GM21447 (cell line): Measurements from ENCODE around the gene UBR2.
"Not testable (repeated sequence)": the region's sequence is repeated elsewhere in the genome, so short reads cannot be mapped to it uniquely, and the experiment has no call there.

Experiments
- ATAC-seq: cut with Tn5 transposase; IDR thresholded peaks from one replicate; pipeline ENCODE4 v1.9.1; 2021; ENCODE audit not compliant: unreplicated experiment

The UBR2 gene

DNA sequence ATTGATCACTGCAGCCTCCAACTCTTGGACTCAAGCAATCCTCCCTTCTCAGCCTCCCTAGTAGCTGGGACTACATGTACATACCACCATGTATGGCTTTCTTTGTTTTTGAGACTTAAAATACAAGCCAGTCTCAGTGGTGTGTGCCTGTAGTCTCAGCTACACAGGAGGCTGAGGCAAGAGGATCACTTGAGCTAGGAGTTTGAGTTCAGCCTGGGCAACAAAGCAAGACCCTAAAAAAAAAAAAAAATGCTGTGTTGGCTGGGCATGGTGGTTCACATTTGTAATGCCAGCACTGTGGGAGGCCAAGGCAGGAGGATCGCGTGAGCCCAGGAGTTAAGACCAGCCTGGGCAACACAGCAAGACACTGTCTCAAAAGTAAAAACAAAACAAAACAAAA, 51.7 kb downstream of the UBR2 start:
- no peak for ATAC-seq

DNA sequence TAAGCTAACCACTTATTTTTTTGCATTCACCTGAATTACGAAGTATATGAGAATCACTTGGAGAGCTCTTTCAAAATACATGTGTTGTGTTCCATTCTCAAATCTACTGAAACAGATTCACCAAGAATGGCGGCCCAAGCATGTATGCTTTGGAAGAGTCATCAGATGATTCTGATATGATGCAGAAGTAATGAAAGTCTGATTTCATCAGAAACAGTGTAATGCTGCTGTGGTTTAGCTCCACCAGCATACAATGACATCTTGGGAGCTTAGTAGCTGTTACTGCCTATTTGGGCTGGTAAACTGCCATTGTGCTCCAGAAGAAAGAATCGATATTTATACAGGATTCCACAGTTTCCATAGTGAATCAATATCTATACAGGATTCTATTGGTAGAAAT, 52.9 kb downstream of the UBR2 start:
- ATAC-seq: no peak

DNA sequence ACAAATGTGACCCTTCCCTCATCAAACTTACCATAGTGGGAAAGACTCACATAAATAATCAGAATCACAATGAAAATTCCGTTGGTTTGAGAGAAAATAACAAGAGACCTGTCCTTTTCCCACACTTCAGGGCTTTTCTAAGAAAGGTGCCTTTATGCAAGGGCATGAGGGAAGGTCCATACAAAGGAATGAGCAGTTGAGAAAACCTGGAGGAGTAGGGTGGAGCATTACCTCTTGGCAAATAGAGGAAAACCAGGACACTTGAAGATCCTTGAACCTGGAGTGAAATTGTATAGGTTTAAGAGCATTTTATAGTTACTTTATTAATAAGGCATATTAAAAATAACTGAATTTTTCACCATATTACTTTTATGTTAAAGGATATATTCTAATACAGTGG, 54.3 kb downstream of the UBR2 start:
- ATAC-seq: no peak

DNA sequence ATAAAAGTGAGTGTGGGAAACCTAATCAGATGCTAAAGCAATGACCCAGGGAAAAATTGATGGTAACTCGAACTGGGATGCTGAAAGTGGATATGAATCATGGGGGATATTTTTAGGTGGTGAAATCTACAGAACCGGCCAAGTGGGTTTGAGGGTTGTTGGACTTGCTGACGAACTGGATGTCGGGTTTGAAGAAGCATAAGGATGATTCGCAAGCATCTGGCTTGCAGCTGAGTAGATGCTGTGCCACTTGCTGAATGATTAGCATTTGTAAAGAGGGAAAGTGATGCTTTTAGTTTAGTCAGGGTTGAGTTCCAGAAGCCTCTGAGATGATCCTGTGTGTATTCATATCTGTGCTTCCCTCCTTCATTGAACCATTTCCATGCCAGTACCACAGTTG, 54.9 kb downstream of the UBR2 start:
- no peak for ATAC-seq

DNA sequence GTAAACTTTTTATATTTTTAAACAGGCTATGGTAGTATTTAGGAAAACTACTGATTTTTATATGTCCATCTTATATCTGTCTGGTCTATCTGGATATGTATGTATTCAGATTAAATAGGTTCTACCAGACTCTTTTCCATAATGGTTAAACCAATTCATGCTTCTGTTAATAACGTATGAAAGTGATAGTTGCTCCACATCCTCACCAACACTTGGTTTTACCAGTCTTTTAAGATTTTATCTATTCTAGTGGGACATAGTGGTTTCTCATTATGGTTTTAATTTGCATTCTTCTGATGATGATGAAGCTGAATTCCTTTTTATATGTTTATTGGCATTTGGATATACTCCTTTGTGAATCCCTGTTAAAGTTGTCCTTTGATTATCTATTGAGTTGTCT, 56.1 kb downstream of the UBR2 start:
- ATAC-seq: no peak

DNA sequence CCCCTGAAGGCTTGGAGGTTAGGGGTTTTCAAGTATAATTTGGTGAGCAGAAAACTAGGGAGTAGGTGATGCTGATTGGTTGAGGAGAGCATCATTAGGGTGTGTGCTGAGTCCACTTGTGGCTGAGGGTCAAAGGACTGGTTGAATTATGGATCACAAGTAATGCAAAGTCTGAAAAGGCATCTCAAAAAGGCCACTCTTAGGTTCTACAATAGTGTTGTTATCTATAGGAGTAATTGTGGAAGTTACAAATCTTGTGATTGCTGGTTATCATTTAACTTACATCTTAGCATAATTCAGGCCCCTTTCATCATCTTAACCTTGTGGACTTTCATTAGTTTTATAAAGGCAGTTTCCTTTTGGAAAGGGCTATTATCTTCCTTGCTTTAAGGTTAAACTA, 60.8 kb downstream of the UBR2 start:
- ATAC-seq: no peak

DNA sequence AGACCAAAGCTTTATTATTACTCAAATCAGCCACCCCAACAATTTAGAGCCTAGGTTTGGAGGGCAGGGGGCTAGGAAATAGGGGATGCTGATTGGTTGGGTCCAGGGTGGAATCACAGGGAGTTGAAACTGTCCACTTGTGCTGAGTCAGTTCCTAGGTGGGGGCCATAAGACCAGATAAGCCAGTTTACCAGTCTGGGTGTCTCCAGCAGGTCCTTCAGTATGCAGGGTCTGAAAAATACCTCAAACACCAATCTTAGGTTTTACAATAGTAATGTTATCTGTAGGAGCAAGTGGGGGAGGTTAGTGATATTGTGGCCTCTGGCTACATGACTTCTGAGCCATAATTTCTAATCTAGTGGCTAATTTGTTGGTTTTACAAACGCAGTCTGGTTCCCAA, 63.2 kb downstream of the UBR2 start:
- no peak for ATAC-seq

DNA sequence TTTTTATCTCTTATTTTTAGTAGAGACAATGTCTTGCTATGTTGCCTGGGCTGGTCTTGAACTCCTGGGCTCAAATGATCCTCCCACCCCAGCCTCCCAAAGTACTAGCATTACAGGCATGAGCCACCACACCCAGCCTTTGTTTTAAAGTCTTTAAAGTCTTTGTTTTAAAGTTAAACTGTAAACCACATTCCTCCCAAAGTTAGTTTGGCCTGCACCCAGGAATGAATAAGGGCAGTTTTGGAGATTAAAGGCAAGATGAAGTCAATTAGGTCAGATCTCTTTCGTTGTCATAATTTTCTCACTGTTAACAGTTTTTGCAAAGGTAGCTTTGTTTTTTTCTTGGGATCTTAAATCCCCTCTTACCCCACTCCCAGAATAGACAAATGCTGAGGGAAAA, 63.8 kb downstream of the UBR2 start:
- no peak for ATAC-seq

DNA sequence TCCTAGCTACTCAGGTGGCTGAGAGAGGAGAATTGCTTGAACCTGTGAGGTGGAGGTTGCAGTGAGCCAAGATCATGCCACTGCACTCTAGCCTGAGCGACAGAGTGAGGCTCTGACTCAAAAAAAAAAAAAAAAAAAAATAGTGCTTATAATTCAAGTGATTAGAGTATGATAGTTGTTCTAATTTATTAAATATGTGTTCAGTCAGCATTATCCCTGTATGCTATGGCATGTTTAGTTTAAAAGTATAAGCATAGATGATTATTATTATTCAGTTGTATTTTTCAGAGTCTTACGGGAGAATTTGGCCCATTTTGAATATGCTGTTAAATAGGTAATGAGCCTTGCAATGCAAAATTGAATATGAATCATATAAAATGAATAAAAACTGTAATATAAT, 64.8 kb downstream of the UBR2 start:
- ATAC-seq: no peak

DNA sequence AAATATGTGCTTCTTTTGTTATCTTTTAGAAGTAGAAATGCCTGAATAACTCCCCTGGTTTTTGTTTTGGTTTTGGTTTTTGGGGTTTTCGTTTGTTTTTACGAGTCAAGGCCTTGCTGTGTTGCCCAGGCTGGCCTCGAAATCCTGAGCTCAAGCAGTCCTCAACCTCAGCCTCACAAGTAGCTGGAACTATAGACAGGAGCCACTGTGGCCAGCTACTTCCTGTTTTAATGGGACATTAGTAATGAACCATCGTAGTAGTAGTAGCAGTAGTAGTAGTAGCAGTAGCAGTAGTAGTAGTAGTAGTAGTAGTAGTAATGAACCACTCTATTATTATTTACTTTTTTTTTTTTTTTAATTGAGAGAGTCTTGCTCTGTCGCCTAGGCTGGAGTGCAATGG, 66.0 kb downstream of the UBR2 start:
- ATAC-seq: no peak

DNA sequence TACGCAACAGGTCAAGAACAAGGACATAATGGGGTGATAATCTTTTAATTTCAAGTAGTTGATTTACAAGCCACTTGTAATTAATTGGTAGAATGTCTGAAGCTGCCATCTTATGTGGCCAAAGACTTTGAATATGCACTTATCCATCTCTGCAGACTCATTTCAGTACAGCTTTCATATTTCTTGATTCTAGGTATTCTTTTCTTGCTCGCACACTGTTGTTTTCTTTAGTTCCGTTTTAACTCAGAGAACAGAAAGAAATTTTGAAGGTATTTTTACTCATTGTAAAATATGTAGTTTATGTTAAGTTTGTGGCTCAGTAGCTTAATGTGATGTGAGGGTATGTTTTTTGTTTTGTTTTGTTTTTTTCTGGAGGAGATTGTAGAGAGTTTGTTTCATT, 73.9 kb downstream of the UBR2 start:
- no peak for ATAC-seq

DNA sequence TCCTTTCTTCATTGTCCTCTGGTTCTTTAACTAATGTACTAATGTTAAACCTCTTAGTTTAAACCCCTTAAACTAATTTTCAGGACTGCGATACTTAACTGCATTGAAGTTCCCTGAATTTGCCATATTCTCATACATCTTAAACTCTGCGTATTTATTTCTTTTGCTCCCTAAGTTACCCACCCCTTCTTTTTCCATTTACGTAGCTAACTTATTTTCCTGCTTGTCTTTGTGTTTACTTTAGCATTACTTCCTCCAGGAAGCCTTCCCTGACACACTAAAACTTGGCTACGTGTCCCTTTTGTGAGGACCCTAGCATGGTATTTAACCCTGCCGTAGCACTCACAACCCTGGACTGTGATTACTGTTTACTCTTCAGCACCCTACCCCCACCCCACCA, 79.0 kb downstream of the UBR2 start:
- ATAC-seq: no peak

DNA sequence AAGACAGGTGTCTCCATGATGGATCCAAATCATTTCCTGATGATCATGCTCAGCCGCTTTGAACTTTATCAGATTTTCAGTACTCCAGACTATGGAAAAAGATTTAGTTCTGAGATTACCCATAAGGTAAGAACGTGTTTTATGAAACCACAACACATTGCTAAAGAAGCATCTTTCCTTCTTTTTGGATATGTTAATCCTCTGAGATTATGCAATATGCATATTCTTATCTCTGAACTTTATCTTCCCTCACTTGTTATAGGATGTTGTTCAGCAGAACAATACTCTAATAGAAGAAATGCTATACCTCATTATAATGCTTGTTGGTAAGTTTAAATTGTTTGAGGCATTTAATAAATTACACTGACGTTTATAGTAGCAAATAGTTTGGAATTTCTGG, 80.4 kb downstream of the UBR2 start:
- no peak for ATAC-seq

DNA sequence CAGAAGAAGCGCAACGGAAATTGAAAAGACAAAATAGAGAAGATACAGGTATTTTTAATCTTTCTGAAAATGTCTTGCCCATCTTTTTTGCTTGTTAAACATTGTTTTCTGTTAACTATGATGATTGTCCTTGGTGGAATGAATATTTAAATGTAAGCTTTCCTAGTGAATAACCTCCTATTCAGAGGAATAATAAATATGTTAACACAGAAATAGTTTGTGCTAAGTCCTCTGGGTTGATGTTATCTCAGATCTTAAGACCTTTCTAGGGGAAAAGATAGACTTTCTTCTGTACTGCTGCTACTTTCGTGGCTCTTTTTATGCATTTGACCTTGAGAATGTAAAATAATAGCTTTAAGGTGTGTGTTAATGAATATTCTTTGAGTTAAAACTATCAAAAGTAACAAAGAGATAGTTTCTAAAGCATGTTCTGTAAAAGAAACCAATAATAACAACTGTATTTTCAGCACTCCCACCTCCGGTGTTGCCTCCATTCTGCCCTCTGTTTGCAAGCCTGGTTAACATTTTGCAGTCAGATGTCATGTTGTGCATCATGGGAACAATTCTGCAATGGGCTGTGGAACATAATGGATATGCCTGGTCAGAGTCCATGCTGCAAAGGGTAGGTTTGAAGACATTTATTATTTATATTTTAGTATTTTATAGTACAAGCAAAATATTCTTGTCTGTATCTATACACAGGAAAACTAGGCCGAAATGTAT, 88.4 kb downstream of the UBR2 start:
- ATAC-seq: no peak

DNA sequence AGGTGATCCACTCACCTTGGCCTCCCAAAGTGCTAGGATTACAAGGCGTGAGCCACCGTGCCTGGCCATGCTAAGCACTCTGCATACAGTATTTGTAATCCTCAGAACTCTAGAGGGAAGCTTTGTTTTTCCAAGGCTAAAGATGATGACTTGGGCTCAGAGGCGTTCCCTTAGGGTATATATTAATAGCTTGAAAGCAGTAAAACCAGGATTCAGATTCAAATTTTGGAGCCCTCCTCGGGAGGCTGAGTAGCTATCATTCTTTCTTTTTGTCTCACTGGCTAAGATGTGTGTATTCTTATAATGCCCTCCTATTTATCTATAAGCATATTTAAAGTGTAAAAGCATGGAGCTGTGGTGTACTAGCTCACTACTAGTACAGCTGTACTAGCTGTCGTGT, 90.0 kb downstream of the UBR2 start:
- no peak for ATAC-seq

DNA sequence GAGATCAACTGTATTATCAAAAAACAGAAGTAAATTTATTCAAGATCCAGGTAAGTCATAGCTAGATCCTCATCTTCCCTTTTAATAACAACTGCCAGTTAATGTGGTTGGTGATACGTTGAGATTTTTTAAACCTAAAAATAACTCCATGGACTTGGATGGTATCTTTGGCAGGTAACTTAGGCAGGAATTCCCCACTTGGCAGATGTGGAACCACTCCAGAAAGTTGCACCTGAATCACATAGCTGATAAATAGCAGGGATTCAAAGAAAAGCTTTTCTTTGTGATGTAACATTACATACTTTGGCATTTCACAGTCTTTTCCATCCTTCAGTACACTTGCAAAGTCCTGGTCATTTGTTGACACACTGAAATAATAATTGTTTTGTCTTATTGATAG, 96.0 kb downstream of the UBR2 start:
- no peak for ATAC-seq

DNA sequence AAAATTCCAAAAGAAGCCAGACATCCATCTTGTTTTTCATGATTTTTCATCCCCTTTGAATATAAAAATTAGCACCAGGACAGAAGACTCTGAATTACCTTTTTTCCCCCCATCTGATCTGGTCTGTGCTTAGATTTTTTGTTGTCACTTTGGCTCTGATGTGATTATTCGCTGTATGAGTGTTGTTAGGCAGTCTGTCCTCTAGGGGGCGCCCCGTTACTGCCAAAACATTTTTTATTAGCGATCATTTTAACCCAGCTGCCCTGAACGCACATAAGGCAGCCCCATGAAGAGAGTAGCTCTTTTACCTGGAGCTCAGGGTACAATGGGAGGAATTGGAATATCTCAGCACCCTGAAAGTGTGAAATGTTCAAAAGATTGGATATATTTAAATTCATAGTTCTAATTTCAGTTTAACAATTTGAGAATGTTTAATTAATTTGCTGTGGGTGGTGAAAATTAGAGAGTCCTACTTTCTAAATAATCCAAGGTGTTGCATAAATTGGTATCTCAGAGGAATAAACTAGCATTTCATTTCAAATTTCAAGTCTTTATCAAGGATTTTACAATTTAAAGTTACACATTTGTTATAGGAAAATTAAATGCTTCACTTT, 97.8 kb downstream of the UBR2 start:
- no peak for ATAC-seq

DNA sequence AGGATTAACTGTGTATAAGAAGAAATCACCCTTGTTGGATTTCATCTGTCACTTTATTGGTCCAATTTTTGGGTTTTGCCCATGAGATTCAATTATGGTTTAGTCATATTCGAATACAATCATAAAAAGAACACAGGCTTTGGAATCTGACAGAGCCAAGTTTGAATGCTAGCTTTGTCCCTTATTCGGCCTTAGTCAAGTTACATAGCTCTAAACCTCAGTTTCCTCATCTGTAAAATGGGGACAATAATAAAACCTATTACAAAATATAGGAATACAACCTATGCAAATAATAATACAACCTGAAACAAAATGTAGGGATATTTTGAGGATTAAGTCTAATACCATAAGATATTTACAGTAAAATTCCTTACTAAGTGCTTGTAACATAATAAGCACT, 100.9 kb downstream of the UBR2 start:
- ATAC-seq: no peak

DNA sequence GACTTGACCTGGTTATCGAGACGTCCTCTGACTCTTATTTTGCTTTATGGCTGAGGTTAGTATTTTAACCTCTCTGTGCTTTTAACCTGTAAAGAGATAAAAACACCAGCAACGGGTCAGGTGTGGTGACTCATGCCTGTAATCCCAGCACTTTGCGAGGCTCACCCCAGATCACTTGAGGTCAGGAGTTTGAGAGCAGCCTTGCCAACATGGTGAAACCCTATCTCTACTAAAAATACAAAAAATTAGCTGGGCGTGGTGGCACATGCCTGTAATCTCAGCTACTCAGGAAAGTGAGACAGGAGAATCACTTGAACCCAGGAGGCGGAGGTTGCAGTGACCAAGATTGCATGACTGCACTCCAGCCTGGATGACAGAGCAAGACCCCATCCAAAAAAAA, 110.5 kb downstream of the UBR2 start:
- ATAC-seq: not testable (repeated sequence)

DNA sequence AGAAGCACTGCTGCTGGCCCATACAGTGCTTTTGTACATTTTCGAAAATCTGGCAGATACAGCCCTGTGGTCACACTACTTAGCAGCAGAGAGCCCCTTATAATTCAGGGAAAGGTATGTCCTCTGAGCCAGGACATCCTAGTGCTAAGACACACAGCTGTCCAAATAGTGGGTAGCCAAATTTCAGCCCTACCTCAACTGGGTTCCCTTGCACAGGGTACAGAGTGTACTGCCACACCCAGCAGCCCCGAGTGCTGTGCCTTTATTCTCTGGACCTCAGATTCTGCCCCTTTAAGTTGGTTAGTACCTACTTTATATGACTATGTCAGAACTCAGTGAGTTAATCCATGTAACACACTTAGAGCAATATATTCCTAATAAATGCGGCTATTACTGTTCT, 111.0 kb downstream of the UBR2 start:
- ATAC-seq: no peak

DNA sequence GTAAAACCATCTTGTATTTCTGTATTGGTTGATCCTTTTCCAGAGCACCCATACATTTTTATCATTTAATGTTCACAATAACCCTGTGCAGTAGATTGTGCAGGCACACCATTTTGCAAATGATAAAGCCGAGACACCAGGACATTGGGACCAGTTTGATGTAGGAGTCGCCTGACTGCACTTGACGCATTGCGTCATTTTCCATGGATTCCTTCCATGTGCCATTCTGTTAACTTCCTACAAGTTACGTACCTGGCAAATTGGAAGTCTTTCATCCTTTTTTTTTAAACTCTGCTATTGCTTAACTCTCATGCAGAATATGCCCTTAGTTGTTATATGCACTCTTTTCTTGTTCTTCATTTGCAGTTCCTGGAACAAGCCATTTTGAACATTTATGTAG, 115.5 kb downstream of the UBR2 start:
- ATAC-seq: no peak

DNA sequence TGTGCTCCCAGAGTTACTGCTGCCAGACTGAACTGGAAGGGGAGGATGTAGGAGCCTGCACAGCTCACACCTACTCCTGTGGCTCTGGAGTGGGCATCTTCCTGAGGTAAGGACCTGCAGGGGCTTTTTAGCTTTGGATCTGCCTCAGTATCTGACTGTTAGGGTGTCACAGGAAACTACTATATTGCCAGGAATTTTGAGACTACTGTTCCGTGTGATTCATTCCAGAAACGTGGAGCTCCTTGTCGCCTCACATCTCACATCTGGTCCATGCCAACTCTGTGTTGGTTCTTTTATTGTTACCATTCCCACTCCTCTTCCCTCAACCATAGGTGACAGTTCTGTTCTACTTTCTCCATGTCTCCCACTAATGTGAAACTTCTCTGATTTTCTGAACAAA, 124.5 kb downstream of the UBR2 start:
- ATAC-seq: no peak

DNA sequence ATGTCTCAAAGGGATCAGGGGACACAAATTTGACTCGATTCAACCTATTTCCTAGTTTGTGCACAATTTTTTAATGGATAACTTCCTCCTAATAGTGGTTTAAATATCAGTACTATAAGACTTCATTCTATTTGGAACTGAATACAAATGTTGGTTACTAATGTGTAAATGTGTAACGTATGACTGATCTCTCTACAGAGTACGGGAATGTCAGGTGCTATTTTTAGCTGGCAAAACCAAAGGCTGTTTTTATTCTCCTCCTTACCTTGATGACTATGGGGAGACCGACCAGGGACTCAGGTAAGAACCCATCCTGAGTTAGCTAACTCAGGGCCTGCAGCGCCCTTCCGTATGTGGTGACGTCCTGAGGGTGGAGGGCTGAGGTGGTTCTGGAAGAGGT, 125.5 kb downstream of the UBR2 start:
- ATAC-seq: no peak
